Activated T-cell treated with anti-CD3 and anti-CD28 coated beads for 24 hours (primary cell): ENCODE results near the gene TTC28.
"Not testable (repeated sequence)": the region's sequence is repeated elsewhere in the genome, so short reads cannot be mapped to it uniquely, and the experiment has no call there.

Source experiments
- DNase-seq: peaks from one replicate; pipeline ENCODE4 v3.0.0-alpha.2; 2020; ENCODE audit warnings: low read depth

Gene TTC28

GRCh38 chr22:28560046-28560742 is 119.4 kb downstream of the TTC28 start:
- no peak for DNase-seq

GRCh38 chr22:28557184-28557583 is 122.5 kb downstream of the TTC28 start:
- DNase-seq, result no peak

- not testable (repeated sequence) for DNase-seq
Measured at GRCh38 chr22:28553108-28553866, 126.4 kb downstream of the TTC28 start.

GRCh38 chr22:28548406-28548805 is 131.2 kb downstream of the TTC28 start:
- DNase-seq, result no peak

- DNase-seq, result no peak
Measured at GRCh38 chr22:28547132-28547842, 132.4 kb downstream of the TTC28 start.

GRCh38 chr22:28544431-28544868 is 135.2 kb downstream of the TTC28 start:
- DNase-seq, result no peak

- DNase-seq, result no peak
Measured at GRCh38 chr22:28542980-28543621, 136.5 kb downstream of the TTC28 start.

- DNase-seq, result no peak
Measured at GRCh38 chr22:28541137-28541536, 138.5 kb downstream of the TTC28 start.

- DNase-seq, result no peak
Measured at GRCh38 chr22:28538922-28539321, 140.7 kb downstream of the TTC28 start.

- not testable (repeated sequence) for DNase-seq
Measured at GRCh38 chr22:28530565-28530964, 149.1 kb downstream of the TTC28 start.

GRCh38 chr22:28529144-28529543 is 150.5 kb downstream of the TTC28 start:
- DNase-seq, result not testable (repeated sequence)

- DNase-seq, result no peak
Measured at GRCh38 chr22:28521451-28521850, 158.2 kb downstream of the TTC28 start.

GRCh38 chr22:28514321-28514821 is 165.3 kb downstream of the TTC28 start:
- DNase-seq, result no peak

GRCh38 chr22:28512387-28512786 is 167.3 kb downstream of the TTC28 start:
- DNase-seq, result not testable (repeated sequence)

- DNase-seq, result no peak
Measured at GRCh38 chr22:28507896-28508295, 171.7 kb downstream of the TTC28 start.

- DNase-seq, result no peak
Measured at GRCh38 chr22:28506150-28506535, 173.5 kb downstream of the TTC28 start.

- DNase-seq, result no peak
Measured at GRCh38 chr22:28505416-28506149, 174.1 kb downstream of the TTC28 start.

GRCh38 chr22:28500006-28500405 is 179.6 kb downstream of the TTC28 start:
- no peak for DNase-seq

GRCh38 chr22:28498044-28498443 is 181.6 kb downstream of the TTC28 start:
- no peak for DNase-seq

- no peak for DNase-seq
Measured at GRCh38 chr22:28497188-28497587, 182.5 kb downstream of the TTC28 start.

GRCh38 chr22:28491289-28491688 is 188.4 kb downstream of the TTC28 start:
- not testable (repeated sequence) for DNase-seq
